Heart left ventricle (tissue), 16 donors: ENCODE results near the gene MOGAT3. TPM values are rescaled to one million over a fixed set of nuclear protein-coding genes. Genes with fewer than 3 reads are reported as not detected.
A peak's percentile ranks its signal among the peaks of the same experiment; 100 is the strongest.

Source experiments
- ATAC-seq, 4 donors: fragments of 200-7000 bp; cut with Tn5 transposase; one replicate each; pipeline ENCODE4 v1.9.1; 2020 to 2022; ENCODE audit warnings: moderate library complexity in 4 of 4, mild to moderate bottlenecking in 3 of 4, moderate number of reproducible peaks in 1 of 4
- DNase-seq, 5 donors: peaks; one replicate each; pipeline ENCODE4 v3.0.0-alpha.2; 2020
- H3K27ac ChIP-seq, 12 donors: fragments of 200-600 bp; sonication (generic) in 4 of 12; one replicate each; pipeline versions ENCODE4 v1.5.0 to v1.8.0; 2016 to 2022; ENCODE audit warnings: mild to moderate bottlenecking in 2 of 12
- H3K27me3 ChIP-seq, 9 donors: fragments of 200-600 bp; sonication (generic) in 2 of 9; one replicate each; pipeline versions ENCODE4 v1.5.1 to v1.8.0; 2016 to 2022; ENCODE audit warnings: mild to moderate bottlenecking in 3 of 9
- H3K36me3 ChIP-seq, 9 donors: fragments of 200-600 bp; sonication (generic) in 2 of 9; one replicate each; pipeline versions ENCODE4 v1.5.0 to v1.8.0; 2018 to 2022; ENCODE audit warnings: mild to moderate bottlenecking in 2 of 9
- H3K4me1 ChIP-seq, 12 donors: fragments of 200-600 bp; sonication (generic) in 4 of 12; one replicate each; pipeline versions ENCODE4 v1.5.0 to v1.8.0; 2016 to 2022; ENCODE audit warnings: mild to moderate bottlenecking in 3 of 12
- H3K4me3 ChIP-seq, 12 donors: fragments of 200-600 bp; sonication (generic) in 4 of 12; one replicate each; pipeline versions ENCODE4 v1.5.0 to v1.8.0; 2017 to 2022; ENCODE audit warnings: mild to moderate bottlenecking in 9 of 12, moderate library complexity in 4 of 12
- H3K9me3 ChIP-seq, 12 donors: fragments of 200-600 bp; sonication (generic) in 4 of 12; one replicate each; pipeline versions ENCODE4 v1.5.0 to v1.8.0; 2016 to 2022; ENCODE audit warnings: mild to moderate bottlenecking in 1 of 12
- CTCF ChIP-seq, 12 donors: fragments of 200-600 bp; sonication (generic) in 4 of 12; IDR thresholded peaks; one replicate each; pipeline versions ENCODE4 v1.5.0 to v1.8.0; 2018 to 2022; ENCODE audit warnings: antibody characterized with exemption in 12 of 12, mild to moderate bottlenecking in 5 of 12
- POLR2A ChIP-seq, 2 donors: fragments of 450-650 bp; IDR thresholded peaks; one replicate each; pipeline ENCODE4 v1.6.1; 2017; ENCODE audit warnings: antibody characterized with exemption in 2 of 2, mild to moderate bottlenecking in 2 of 2, moderate library complexity in 2 of 2
- WGBS, 4 donors: extraction: QIAGEN DNeasy Blood & Tissue Kit in 2 of 4; methylation state at CpG; one replicate each; pipeline versions ENCODE4 v1.1.5 to v1.1.7; 2013 to 2018; 5-methylcytosine and 5-hydroxymethylcytosine counted together
- intact Hi-C, 10 donors: fragments of 100-400 bp; cut with DNase I; formaldehyde crosslinking; loops; one replicate each; pipeline versions ENCODE4 v1.11.1 to v1.14.2; 2022
- polyA plus RNA-seq, 2 donors: library from polyadenylated mRNA; stranded (reverse); fragments of 200-250 nt; gene quantifications; one replicate each; pipeline ENCODE4 v1.2.3, GENCODE V29; 2013
- total RNA-seq, 9 donors: library from RNA; depleted of rRNA in 2 of 9; stranded (reverse); fragments of >200 nt in 2 of 9; fragmentation: NEBNext Ultra II Directional in 3 of 9; extraction: Animal tissue kit (Norgen Biotek cat#: 25700) in 3 of 9; gene quantifications; one replicate each; pipeline versions ENCODE4 v1.1.0 to v1.2.4, GENCODE V29; 2016 to 2023
- donor health status: ischemic (EF 13 %, LVEDD 7.1; RV severe dilation, severe dysfunction).
- donor health status: healthy with polysubstance abuse.
- donor health status: DM: no; HTN: yes; CAD: no.
- donor health status: DM: no; HTN: no; CAD: no.
- donor health status: ischemic (EF 25% LVEDD 6.9; RV normal size, moderate dysfunction).
- donor health status: ischemic (EF 25% LVEDD 5.7; RV mildly dilated, moderate dysfunction).
- donor health status: healthy.
- donor health status: DM: yes; HTN: yes; CAD: no.
- donor health status: ischemic (EF 35%, LVEDD 5.7; RV mildly dilated, moderate dysfunction).
- donor health status: nonischemic (EF 11% LVEDD 7.7; RV severe dilation, severe dysfunction).
- donor health status: DM: yes; HTN: yes; CAD: no.
- donor health status: PGD.
- donor health status: ischemic (EF 29% LVEDD 5.4; RV normal size, mild dysfunction).
- donor health status: nonischemic (EF 23%, LVEDD 6.1; RV moderate dilation, normal function).

The MOGAT3 gene
- total and polyA plus RNA-seq, 11 donors = not detected

GRCh38 chr7:101167645-101168411, 33.0 kb downstream of the MOGAT3 start:
- WGBS, 4 donors = 3 to 5% (median 4%) methylated on average over 12 of the region's 12 CpGs
- Histone ChIP-seq H3K36me3 (no peaks in the 10 kb centered on the region), H3K9me3 (no peaks in the 10 kb centered on the region), H3K4me3 (no peak overlapping the region), H3K27me3 (peaks cover 64 to 99% (median 92%) of the 10 kb centered on the region in 9 donors), H3K27ac (no peak overlapping the region), H3K4me1 (peaks cover 0 to 60% (median 41%) of the 10 kb centered on the region in 12 donors)
- no peak for DNase-seq
- ATAC-seq = no peak
- intact Hi-C loops = loop anchor here in 2 of 10 donors (2.0 kb wide), 2 partner anchors 23 to 71 kb away; no protein-coding TSS in a partner anchor
- TF ChIP-seq CTCF (IDR thresholded peaks at IDR 0.05) = no peak
- TF ChIP-seq POLR2A (IDR thresholded peaks at IDR 0.05) = no peak

- Histone ChIP-seq H3K27me3 (peaks cover 60 to 99% (median 91%) of the 10 kb centered on the region in 9 donors), H3K27ac (no peak overlapping the region), H3K9me3 (no peaks in the 10 kb centered on the region), H3K4me3 (no peak overlapping the region), H3K4me1 (peaks cover 3 to 60% (median 35%) of the 10 kb centered on the region in 12 donors), H3K36me3 (no peaks in the 10 kb centered on the region)
- TF ChIP-seq CTCF (IDR thresholded peaks at IDR 0.05) (no peak), POLR2A (IDR thresholded peaks at IDR 0.05) (no peak)
- DNase-seq (no peak), ATAC-seq (no peak)
- WGBS, 4 donors = 1 to 2% (median 1%) methylated on average over 18 to 19 of the region's 19 CpGs
- intact Hi-C loops = no loop called here
Observed at GRCh38 chr7:101166909-101167644, 33.8 kb downstream of the MOGAT3 start.

- H3K27ac ChIP-seq = no peak overlapping the region
- WGBS, 4 donors = 0 to 3% (median 2%) methylated on average over 8 to 11 of the region's 11 CpGs
- no peak for ATAC-seq
- H3K27me3 ChIP-seq = peaks cover 57 to 98% (median 86%) of the 10 kb centered on the region in 9 donors
- H3K36me3 ChIP-seq = no peaks in the 10 kb centered on the region
- H3K4me3 ChIP-seq = no peak overlapping the region
- intact Hi-C loops = no loop called here
- H3K4me1 ChIP-seq = peaks cover 3 to 57% (median 33%) of the 10 kb centered on the region in 12 donors
- TF ChIP-seq POLR2A (IDR thresholded peaks at IDR 0.05) = no peak
- no peak for TF ChIP-seq CTCF (IDR thresholded peaks at IDR 0.05)
- DNase-seq = no peak
- no peaks in the 10 kb centered on the region for H3K9me3 ChIP-seq
Observed at GRCh38 chr7:101166648-101166908, 34.3 kb downstream of the MOGAT3 start.

- DNase-seq (no peak), ATAC-seq (no peak)
- 1 to 4% (median 2%) methylated on average over 30 to 38 of the region's 38 CpGs for WGBS, 4 donors
- no peaks in the 10 kb centered on the region for H3K9me3 ChIP-seq
- peak overlapping the region in 8 of 12 donors; percentile 10 to 36 (median 24) for H3K4me3 ChIP-seq
- H3K27me3 ChIP-seq = peaks cover 54 to 98% (median 81%) of the 10 kb centered on the region in 9 donors
- H3K36me3 ChIP-seq = no peaks in the 10 kb centered on the region
- no peak overlapping the region for H3K27ac ChIP-seq
- intact Hi-C loops = no loop called here
- TF ChIP-seq POLR2A (IDR thresholded peaks at IDR 0.05) = no peak
- no peak for TF ChIP-seq CTCF (IDR thresholded peaks at IDR 0.05)
- peaks cover 3 to 54% (median 33%) of the 10 kb centered on the region in 12 donors for H3K4me1 ChIP-seq
Observed at GRCh38 chr7:101165958-101166647, 34.7 kb downstream of the MOGAT3 start.
